ENCODE data around the gene PPP2R5E.

PPP2R5E gene

DNA sequence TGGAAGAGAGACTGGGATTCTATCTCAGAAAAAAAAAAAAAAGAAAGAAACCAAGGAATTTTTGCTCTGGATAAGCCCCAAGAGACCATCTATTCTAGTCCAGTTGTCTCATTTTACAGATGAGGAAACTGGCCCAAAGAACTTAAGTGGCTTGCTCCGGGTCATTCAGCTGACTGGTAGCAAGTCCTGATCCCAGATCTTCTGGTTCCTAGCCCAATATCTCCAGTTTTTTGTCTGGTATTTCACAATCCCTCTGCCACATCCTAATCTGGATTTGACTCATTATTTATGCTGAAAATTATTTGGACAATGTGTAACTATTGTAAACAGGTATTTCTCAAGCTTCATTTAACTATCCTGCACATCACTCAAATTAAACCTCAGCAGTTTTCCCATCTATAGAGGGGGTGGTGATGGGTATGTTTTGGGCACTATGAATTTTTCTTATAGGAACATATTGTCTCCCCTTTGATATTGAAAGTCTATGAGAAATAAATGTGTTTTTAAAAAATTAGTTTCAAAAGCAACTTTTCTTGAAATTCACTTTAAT, 43.4 kb downstream of the PPP2R5E start:
- Mint-ChIP-seq H3K9me3 (ENCODE audit: low read depth) (no peaks in the 10 kb centered on the region), H3K36me3 (peaks cover 2% of the 10 kb centered on the region), H3K27ac (no peak overlapping the region), H3K27me3 (no peaks in the 10 kb centered on the region), H3K4me1 (ENCODE audit: low read depth) (peaks cover 32% of the 10 kb centered on the region), H3K4me3 (no peak overlapping the region)

DNA sequence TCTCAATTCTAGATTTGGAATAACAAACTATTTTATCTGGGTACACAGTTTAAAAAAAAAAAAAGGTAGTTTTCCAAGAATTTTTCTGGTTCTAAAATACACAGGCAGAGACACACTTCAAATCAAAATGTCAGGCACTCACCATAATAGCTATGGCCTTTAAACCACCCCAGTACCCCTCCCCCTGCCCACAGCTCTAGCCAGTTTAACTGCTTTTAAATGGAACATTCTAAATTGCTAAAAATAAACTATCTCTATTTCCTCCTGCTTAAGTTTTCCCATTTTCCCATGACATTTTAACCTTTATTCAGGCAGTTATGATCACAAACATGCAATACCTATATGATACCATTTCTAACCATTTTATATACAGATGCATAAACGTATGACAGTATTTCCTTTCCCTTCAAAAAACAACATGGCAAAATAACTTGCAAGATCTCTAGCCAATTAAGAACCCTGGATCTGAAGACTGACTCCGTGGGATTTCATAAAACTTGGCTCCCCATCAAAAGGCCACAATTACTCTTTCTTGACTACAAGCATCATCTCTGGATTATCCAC, 46.3 kb downstream of the PPP2R5E start:
- no peak overlapping the region for H3K4me3 Mint-ChIP-seq
- peaks cover 26% of the 10 kb centered on the region for H3K4me1 Mint-ChIP-seq (ENCODE audit: low read depth)
- peaks cover 2% of the 10 kb centered on the region for H3K36me3 Mint-ChIP-seq
- H3K27me3 Mint-ChIP-seq: no peaks in the 10 kb centered on the region
- no peaks in the 10 kb centered on the region for H3K9me3 Mint-ChIP-seq (ENCODE audit: low read depth)
- H3K27ac Mint-ChIP-seq: no peak overlapping the region

DNA sequence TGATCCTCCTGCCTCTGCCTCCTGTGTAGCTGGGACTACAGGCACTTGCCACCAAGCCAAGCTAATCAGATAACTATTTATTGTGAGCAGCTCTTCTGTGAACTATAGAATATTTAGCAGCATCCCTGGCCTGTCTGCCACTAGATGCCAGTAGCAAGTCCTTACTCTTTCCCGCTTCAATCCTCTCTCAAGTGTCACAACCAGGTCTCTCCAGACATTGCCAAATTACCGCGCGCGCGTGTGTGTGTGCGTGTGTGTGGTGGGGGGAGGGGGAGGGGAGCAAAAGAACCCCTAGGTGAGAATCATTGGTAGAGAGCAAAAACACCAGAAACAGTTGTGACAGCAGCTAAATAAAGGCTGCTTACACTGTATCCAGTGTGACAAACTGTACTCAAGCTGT, 49.9 kb downstream of the PPP2R5E start:
- Mint-ChIP-seq H3K4me3 (no peak overlapping the region), H3K36me3 (peaks cover 5% of the 10 kb centered on the region), H3K27me3 (no peaks in the 10 kb centered on the region), H3K27ac (peak overlapping the region; percentile 50), H3K4me1 (ENCODE audit: low read depth) (peaks cover 24% of the 10 kb centered on the region), H3K9me3 (ENCODE audit: low read depth) (no peaks in the 10 kb centered on the region)

DNA sequence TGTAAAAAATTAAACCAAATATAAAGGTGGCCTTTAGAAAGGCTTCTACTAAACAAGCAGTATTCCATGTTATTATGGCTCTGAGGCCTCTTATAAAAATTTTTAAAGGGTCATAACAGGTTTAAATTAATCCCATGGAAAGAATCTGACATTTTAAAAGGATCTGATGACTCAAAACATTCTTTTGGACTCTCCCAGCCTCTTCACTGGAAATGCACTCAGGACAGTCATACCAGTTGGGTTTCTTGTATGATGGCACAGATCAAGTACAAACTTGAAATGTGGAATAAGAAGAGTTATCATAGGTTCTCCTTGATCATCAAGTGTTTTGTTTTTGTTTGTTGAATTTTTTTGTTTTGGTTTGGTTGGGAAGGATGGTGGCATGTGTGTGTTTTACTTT, 50.8 kb downstream of the PPP2R5E start:
- peaks cover 27% of the 10 kb centered on the region for H3K4me1 Mint-ChIP-seq (ENCODE audit: low read depth)
- H3K4me3 Mint-ChIP-seq: peak overlapping the region; percentile 1
- H3K27ac Mint-ChIP-seq: peak overlapping the region; percentile 24
- peaks cover 5% of the 10 kb centered on the region for H3K36me3 Mint-ChIP-seq
- H3K27me3 Mint-ChIP-seq: no peaks in the 10 kb centered on the region
- H3K9me3 Mint-ChIP-seq (ENCODE audit: low read depth): no peaks in the 10 kb centered on the region

DNA sequence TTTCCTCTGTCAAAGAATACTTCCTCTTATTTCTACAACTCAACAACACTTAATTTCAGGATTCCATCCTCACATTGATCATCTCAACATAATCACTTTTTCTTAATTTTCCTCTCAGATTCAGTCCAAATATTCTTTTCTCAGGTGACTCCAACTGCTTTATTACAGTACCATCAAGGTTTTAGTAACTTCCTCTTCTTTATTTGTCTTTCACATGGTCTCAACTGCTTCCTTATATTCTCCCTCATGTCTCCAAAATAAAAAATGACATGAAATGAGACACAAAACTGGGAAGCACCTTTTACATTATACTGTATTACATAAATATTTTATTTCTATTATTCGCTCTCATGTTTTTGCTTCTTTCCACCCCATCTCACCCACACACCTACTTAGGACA, 55.5 kb downstream of the PPP2R5E start:
- peaks cover 47% of the 10 kb centered on the region for H3K4me1 Mint-ChIP-seq (ENCODE audit: low read depth)
- H3K4me3 Mint-ChIP-seq: no peak overlapping the region
- peaks cover 5% of the 10 kb centered on the region for H3K36me3 Mint-ChIP-seq
- H3K27me3 Mint-ChIP-seq: no peaks in the 10 kb centered on the region
- H3K9me3 Mint-ChIP-seq (ENCODE audit: low read depth): no peaks in the 10 kb centered on the region
- no peak overlapping the region for H3K27ac Mint-ChIP-seq

DNA sequence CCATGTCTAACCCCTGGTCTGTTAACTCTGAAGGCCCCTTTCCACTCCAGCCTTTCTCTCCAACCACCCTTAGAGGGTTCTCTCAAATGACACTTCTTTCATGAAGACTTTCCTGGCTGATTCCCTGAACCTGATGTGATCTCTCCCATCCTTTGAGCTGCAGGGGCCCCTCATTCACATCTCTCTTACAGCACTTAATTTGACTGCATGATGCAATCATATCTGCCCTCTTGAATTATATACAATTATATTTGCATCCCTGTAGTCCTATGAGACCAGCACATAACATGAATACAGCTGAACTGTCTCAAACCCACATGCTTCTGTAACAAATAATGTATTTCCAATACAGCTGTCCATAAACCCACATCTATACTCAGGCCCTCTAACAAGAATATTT, 56.4 kb downstream of the PPP2R5E start:
- H3K27ac Mint-ChIP-seq: peak overlapping the region; percentile 61
- H3K4me3 Mint-ChIP-seq: no peak overlapping the region
- no peaks in the 10 kb centered on the region for H3K9me3 Mint-ChIP-seq (ENCODE audit: low read depth)
- no peaks in the 10 kb centered on the region for H3K27me3 Mint-ChIP-seq
- H3K4me1 Mint-ChIP-seq (ENCODE audit: low read depth): peaks cover 41% of the 10 kb centered on the region
- peaks cover 5% of the 10 kb centered on the region for H3K36me3 Mint-ChIP-seq

- Mint-ChIP-seq H3K27ac (no peak overlapping the region), H3K4me1 (ENCODE audit: low read depth) (peaks cover 52% of the 10 kb centered on the region), H3K4me3 (no peak overlapping the region), H3K27me3 (no peaks in the 10 kb centered on the region), H3K9me3 (ENCODE audit: low read depth) (no peaks in the 10 kb centered on the region), H3K36me3 (peaks cover 3% of the 10 kb centered on the region)
Observed at GRCh38 chr14:63483315-63483714, 59.9 kb downstream of the PPP2R5E start.

- H3K4me1 Mint-ChIP-seq (ENCODE audit: low read depth): peaks cover 64% of the 10 kb centered on the region
- H3K9me3 Mint-ChIP-seq (ENCODE audit: low read depth): no peaks in the 10 kb centered on the region
- peak overlapping the region; percentile 49 for H3K4me3 Mint-ChIP-seq
- H3K27ac Mint-ChIP-seq: no peak overlapping the region
- peaks cover 3% of the 10 kb centered on the region for H3K36me3 Mint-ChIP-seq
- H3K27me3 Mint-ChIP-seq: no peaks in the 10 kb centered on the region
Observed at GRCh38 chr14:63480599-63480998, 62.6 kb downstream of the PPP2R5E start.

- peaks cover 58% of the 10 kb centered on the region for H3K4me1 Mint-ChIP-seq (ENCODE audit: low read depth)
- H3K27ac Mint-ChIP-seq: peak overlapping the region; percentile 70
- no peaks in the 10 kb centered on the region for H3K27me3 Mint-ChIP-seq
- H3K9me3 Mint-ChIP-seq (ENCODE audit: low read depth): no peaks in the 10 kb centered on the region
- H3K36me3 Mint-ChIP-seq: peaks cover 7% of the 10 kb centered on the region
- peak overlapping the region; percentile 10 for H3K4me3 Mint-ChIP-seq
Observed at GRCh38 chr14:63478437-63478852, 64.7 kb downstream of the PPP2R5E start.

DNA sequence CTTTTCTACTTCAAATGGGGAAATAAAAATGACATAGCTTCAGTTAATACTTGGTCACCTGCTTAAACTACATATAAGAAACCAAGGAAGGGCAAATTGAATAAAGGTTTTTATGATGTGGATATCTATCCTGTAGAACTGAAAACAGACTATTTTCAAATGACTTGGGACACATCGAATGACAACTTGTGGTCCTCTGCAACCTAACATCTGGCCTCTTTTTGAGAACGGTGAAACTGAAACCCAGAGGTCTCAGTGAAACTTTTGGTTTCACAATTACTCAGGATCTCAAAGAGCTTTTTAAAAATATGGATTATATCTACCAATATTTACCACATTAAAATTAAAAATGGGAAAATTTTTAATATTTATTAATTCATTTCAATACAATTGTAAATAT, 65.2 kb downstream of the PPP2R5E start:
- Mint-ChIP-seq H3K27ac (peak overlapping the region; percentile 78), H3K9me3 (ENCODE audit: low read depth) (no peaks in the 10 kb centered on the region), H3K4me3 (peak overlapping the region; percentile 61), H3K4me1 (ENCODE audit: low read depth) (peaks cover 54% of the 10 kb centered on the region), H3K36me3 (peaks cover 7% of the 10 kb centered on the region), H3K27me3 (no peaks in the 10 kb centered on the region)

- H3K4me1 Mint-ChIP-seq (ENCODE audit: low read depth): peaks cover 54% of the 10 kb centered on the region
- H3K27ac Mint-ChIP-seq: peak overlapping the region; percentile 73
- H3K36me3 Mint-ChIP-seq: peaks cover 7% of the 10 kb centered on the region
Observed at GRCh38 chr14:63477556-63477955, 65.6 kb downstream of the PPP2R5E start.

GRCh38 chr14:63475761-63476160, 67.4 kb downstream of the PPP2R5E start:
- Mint-ChIP-seq H3K4me1 (ENCODE audit: low read depth) (peaks cover 63% of the 10 kb centered on the region), H3K36me3 (peaks cover 8% of the 10 kb centered on the region), H3K4me3 (peak overlapping the region; percentile 46), H3K27me3 (no peaks in the 10 kb centered on the region), H3K9me3 (ENCODE audit: low read depth) (no peaks in the 10 kb centered on the region), H3K27ac (peak overlapping the region; percentile 67)

More at GRCh38 chr14:63477556-63477955, 65.6 kb downstream of the PPP2R5E start:
- no peaks in the 10 kb centered on the region for H3K9me3 Mint-ChIP-seq (ENCODE audit: low read depth)
- H3K4me3 Mint-ChIP-seq: peak overlapping the region; percentile 61
- H3K27me3 Mint-ChIP-seq: no peaks in the 10 kb centered on the region

DNA sequence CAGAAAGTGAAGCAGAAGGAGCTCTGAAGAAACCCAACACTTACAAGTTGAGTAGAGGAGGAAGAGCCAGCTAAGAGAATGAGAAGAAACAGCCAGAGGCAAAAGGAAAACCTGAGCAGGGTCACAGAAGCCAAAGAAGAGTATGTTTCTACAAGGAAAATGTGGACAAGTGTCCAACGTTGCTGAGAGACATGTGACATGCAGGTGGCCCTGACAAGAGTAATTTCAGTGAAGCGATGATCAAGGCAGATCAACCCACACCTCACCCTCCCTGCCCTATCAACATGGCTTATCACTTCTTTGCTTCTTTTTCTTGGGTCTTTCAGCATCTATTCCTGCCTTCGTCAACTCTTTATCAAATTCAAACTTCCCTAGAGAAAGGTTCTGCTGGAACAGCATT, 68.3 kb downstream of the PPP2R5E start:
- no peaks in the 10 kb centered on the region for H3K27me3 Mint-ChIP-seq
- peaks cover 7% of the 10 kb centered on the region for H3K36me3 Mint-ChIP-seq
- peaks cover 64% of the 10 kb centered on the region for H3K4me1 Mint-ChIP-seq (ENCODE audit: low read depth)
- no peak overlapping the region for H3K27ac Mint-ChIP-seq
- H3K4me3 Mint-ChIP-seq: no peak overlapping the region
- H3K9me3 Mint-ChIP-seq (ENCODE audit: low read depth): no peaks in the 10 kb centered on the region

GRCh38 chr14:63474111-63474510, 69.1 kb downstream of the PPP2R5E start:
- Mint-ChIP-seq H3K27ac (no peak overlapping the region), H3K9me3 (ENCODE audit: low read depth) (no peaks in the 10 kb centered on the region), H3K36me3 (peaks cover 7% of the 10 kb centered on the region), H3K27me3 (no peaks in the 10 kb centered on the region), H3K4me1 (ENCODE audit: low read depth) (peaks cover 64% of the 10 kb centered on the region), H3K4me3 (no peak overlapping the region)

DNA sequence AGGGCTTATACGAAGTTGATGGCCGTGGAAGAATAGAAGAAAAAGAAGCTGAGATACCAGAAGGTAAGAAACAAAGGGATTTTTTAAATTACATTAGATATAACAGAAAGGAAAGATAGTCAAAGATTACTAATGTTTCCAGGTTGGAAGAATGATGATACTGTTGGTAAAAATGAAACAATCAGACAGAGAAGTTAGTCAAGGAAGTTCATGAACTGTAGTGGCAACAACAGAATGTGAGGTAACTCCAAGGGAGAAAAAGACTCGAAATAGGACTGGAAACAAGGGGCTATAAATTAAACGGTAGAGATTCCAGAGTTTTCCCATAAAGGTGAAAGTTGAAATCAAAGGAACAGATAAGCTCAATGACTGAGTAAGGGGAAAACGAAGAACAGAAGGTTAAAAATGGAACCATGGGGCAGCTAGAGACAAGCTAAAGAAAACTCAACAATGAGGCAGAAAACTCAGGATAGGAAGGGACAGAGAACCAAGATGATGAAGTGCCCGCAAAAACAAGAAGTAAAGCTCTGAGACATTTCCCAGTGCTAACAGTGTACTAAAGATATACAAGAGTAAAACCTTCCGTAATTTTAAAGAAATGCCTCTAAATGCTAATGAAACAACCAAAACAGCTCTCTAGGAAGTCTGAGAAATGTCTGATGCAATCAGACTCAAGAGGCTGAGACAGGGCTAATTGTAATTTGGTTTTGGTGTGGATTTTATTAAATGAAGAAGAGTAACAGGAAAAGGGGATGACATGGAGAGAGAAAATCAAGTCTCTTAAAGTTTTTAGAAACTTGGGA, 70.0 kb downstream of the PPP2R5E start:
- Mint-ChIP-seq H3K36me3 (peaks cover 9% of the 10 kb centered on the region), H3K9me3 (ENCODE audit: low read depth) (no peaks in the 10 kb centered on the region), H3K4me3 (no peak overlapping the region), H3K4me1 (ENCODE audit: low read depth) (peaks cover 65% of the 10 kb centered on the region), H3K27me3 (no peaks in the 10 kb centered on the region), H3K27ac (no peak overlapping the region)
